NCI-H748 (cell line): ENCODE measurements around the gene BCR.

ENCODE experiments used
- DNase-seq: peaks from one replicate; lab custom pipeline; 2025; ENCODE audit not compliant: unreplicated experiment; lab: John Stamatoyannopoulos, UW

The BCR gene

GRCh38 chr22:23215294-23216241, 35.3 kb downstream of the BCR start:
- DNase-seq: no peak

DNA sequence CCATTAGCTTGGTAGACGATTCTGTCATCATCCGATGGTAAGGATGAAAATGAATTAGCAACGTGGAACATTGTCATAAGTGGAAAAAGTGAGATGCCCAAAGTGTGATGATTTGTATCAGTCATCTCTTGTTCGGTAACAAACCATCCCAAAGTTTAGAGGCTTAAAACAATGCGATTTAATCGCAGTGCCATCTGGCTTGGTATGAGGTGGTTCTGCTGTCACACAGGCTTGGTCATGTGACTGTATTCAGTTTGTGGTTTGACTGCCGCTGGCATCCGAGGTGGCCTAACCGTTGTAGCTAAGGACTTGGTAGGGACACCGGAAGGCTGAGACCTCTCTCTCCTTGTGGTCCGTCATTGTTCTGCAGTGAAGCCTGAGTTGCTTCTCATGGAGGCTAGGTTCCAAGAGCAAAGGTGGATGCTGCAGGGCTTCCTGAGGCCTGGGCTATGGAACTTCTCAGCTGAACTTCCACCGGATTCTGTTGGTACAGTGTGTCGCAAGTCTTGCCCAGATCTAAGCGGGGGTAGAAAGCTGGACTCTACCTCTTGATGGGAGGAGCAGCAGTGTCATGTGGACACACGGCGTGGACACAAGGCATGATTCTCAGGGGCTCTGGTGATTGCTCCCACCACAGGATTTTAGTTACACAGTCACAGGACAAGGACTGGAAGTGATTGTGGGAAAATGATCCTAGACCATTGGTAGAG, 36.3 kb downstream of the BCR start:
- no peak for DNase-seq

GRCh38 chr22:23217171-23218052, 37.1 kb downstream of the BCR start:
- DNase-seq: no peak

DNA sequence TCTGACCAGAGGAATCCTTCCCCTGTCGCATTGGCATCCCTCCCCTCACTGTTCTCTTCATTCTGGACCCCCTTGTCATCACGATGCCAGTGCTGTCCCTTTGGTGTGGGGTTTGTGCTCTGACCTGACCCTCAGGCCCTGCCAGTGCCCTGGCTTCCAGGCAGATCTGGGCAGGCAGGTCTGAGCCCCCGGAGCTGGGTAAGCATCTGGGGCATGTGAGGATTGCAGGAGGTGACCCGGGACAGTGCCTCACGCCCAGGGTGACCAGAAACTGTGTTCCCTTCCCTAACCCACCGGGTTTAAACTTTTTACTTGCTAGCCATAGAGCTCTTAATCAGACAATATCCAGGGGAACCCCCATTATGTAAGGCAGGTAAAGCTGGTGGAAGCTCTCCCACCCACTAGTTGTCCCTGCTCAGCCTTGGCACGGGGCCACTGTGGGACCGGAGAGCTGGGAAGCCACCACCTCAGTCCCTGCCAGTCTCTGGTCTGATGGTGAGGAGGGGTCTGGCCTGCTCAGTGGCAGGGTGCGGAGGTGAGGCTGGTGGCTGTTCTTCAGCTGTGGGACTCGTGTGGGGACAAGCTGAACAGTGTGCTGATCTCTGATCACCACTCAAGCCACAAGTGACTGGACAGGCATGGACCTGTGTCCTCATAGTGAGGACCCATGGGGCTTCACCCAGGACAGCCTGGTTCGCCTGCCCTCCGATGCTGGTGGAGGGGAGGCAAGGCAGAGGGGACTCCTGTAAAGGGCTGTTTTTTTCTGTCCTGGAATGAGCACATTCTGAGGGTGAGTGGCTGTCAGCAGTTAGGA, 38.0 kb downstream of the BCR start:
- no peak for DNase-seq

- peak; percentile 81 for DNase-seq
Observed at GRCh38 chr22:23218867-23219251, 38.5 kb downstream of the BCR start.

DNA sequence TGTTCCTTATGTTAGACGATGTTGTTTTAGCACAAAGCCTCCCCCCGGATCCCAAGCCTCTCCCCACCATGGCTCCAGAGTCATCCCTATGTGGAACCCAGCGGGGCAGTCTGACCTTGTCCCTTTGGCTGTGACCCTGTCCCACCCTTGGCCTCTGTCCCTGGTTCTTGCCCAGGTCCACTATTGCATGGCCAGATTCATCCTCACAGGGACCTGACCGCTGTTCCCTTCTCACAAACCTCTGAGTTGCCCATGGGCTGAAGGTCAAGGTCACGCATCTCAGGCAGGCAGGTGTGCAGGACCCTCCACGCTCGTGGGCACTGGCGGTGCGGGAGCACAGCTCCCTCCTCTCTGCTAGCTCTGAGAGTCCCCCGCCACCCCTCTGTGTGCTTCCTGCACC, 39.0 kb downstream of the BCR start:
- DNase-seq: no peak

DNA sequence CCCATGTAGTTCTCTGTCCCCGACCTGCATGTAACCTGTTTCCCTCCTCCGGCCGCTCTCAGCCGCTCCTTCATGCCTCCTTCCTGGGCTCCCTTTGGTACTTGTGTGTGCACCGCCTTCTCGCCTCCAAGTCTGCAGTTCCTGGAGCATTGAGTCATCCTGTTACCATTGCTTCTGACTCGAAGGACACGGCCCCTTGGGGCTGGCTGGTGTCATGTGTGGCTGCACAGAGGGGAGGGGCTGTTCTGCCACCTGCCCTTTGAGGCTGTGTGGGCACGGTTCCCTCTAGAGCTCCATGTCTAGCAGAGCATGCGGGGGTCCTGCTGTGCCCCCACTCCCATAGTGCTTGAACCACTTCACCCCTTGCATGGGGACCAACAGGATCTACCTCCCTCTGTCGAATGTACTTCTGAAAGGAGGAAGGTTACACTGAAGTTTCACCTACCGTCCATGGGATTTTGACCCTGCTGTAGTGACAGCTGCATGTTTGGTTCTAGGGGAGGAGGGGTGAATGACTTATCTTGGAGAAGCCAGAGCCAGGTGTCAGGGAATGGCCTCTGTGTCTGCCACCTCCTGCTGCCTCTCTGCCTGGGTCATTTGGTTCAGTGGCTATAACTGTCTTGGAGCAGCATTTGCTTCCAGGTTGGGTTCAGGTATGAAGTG, 39.6 kb downstream of the BCR start:
- DNase-seq: no peak

DNA sequence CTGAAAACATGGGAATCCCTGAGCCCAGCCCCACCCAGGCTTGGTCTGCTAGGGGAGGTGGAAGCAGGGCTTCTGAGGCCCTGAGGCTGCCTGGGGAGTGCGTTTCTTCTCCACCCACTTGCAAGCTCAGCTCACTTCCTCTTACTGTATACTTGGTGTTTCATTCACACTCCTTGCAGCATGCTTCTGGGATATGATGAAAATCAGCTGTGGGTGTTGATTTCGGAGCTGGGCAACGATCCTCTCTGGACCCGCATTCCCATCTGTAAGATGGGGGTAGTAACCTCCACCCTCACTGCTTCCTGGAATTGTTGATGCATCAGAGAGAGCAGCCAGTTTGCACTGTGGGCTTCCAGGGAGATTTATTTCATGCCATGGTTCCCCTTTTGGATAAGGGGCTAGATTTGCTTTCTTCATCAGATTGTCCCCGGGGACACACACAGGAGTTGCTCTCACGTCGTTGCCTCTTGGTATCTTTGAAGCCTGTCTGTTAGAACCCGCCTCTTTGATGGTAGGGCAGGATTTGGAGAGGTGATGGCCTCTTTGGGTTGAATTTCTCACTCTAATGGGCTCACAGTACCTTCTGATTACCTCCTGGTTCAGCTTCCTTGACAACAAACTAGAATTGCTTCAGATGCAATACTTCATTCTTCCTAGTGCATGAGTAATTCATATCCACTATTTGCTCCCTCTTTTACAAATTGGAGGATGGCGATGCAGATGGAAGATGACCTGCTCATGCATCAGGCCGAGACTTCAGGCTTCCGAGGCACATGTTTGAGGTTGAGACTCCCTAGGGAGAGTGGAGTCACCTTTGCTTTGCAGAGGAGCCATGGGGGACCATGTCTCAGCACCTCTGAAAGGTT, 40.4 kb downstream of the BCR start:
- DNase-seq: no peak

DNA sequence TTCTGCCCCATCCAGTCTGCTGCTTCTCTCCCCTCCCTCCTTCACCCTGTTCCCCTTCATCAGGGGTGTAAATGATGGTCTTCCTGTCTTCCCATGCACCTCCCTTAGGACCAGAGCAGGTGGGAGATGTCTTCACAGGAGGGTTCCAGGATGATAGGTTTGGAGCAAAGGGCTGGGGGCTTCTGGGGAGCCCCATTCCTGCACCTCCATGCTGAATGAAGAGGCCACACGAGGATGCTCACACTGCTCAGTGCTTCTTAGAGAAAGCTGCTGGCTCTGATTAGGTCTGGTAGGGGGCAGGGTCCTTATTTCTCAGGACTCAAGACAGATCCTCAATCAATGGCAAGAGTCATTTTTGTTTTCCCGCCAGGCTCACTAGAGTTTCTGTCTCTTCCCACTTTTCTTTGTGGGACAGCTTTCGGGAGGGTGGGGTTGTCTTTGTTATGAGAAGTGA, 41.1 kb downstream of the BCR start:
- DNase-seq: no peak

- DNase-seq: no peak
Observed at GRCh38 chr22:23222033-23222792, 41.9 kb downstream of the BCR start.

DNA sequence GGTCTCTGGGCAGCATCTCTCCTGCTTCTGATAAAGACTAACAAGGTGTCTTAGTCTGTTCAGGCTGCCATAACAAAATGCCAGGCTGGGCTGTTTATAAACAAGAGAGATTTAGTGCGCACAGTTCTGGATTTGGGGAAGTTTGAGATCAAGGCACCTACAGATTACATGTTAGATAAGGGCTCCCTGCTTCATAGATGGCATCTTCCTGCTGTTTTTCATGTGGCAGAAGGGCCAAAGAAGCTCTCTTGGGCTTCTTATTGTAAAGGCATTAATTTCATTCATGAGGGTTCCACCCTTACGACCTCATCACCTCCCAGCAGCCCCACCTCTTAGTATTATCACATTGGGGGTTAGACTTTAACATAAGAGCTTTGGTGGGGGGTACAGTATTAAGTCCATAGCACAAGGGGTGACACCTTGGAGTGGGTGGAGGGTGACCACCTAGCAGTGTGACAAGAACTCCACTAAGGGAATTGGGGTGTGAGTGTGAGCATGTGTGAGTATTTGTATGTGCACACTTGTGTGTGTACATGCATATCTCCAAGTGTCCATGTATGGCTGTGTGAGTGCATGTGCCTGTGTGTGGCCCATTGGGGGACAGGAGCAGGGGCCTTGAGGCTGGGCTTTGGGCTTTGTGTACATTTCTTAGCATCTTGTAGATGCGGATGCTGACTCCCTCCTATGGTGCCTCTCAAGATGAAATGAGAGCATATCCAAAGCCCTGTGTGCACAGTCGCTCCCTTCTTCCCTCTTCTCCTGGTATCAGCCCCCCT, 42.7 kb downstream of the BCR start:
- DNase-seq: no peak

- DNase-seq: no peak
Observed at GRCh38 chr22:23223569-23224317, 43.4 kb downstream of the BCR start.

- DNase-seq: no peak
Observed at GRCh38 chr22:23224846-23225245, 44.5 kb downstream of the BCR start.

- no peak for DNase-seq
Observed at GRCh38 chr22:23225337-23225723, 45.0 kb downstream of the BCR start.

- DNase-seq: no peak
Observed at GRCh38 chr22:23225724-23226496, 45.6 kb downstream of the BCR start.

GRCh38 chr22:23226497-23226850, 46.2 kb downstream of the BCR start:
- DNase-seq: no peak
